HG02970 (cell line): ENCODE results near the gene JMY.

ENCODE experiments used
- ATAC-seq: cut with Tn5 transposase; IDR thresholded peaks from one replicate; pipeline ENCODE4 v1.9.1; 2021; ENCODE audit warnings: mild to moderate bottlenecking, moderate library complexity, moderate number of reproducible peaks; ENCODE audit not compliant: unreplicated experiment, low FRiP score

Gene JMY, protein sequence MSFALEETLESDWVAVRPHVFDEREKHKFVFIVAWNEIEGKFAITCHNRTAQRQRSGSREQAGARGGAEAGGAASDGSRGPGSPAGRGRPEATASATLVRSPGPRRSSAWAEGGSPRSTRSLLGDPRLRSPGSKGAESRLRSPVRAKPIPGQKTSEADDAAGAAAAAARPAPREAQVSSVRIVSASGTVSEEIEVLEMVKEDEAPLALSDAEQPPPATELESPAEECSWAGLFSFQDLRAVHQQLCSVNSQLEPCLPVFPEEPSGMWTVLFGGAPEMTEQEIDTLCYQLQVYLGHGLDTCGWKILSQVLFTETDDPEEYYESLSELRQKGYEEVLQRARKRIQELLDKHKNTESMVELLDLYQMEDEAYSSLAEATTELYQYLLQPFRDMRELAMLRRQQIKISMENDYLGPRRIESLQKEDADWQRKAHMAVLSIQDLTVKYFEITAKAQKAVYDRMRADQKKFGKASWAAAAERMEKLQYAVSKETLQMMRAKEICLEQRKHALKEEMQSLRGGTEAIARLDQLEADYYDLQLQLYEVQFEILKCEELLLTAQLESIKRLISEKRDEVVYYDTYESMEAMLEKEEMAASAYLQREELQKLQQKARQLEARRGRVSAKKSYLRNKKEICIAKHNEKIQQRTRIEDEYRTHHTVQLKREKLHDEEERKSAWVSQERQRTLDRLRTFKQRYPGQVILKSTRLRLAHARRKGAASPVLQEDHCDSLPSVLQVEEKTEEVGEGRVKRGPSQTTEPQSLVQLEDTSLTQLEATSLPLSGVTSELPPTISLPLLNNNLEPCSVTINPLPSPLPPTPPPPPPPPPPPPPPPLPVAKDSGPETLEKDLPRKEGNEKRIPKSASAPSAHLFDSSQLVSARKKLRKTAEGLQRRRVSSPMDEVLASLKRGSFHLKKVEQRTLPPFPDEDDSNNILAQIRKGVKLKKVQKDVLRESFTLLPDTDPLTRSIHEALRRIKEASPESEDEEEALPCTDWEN

DNA sequence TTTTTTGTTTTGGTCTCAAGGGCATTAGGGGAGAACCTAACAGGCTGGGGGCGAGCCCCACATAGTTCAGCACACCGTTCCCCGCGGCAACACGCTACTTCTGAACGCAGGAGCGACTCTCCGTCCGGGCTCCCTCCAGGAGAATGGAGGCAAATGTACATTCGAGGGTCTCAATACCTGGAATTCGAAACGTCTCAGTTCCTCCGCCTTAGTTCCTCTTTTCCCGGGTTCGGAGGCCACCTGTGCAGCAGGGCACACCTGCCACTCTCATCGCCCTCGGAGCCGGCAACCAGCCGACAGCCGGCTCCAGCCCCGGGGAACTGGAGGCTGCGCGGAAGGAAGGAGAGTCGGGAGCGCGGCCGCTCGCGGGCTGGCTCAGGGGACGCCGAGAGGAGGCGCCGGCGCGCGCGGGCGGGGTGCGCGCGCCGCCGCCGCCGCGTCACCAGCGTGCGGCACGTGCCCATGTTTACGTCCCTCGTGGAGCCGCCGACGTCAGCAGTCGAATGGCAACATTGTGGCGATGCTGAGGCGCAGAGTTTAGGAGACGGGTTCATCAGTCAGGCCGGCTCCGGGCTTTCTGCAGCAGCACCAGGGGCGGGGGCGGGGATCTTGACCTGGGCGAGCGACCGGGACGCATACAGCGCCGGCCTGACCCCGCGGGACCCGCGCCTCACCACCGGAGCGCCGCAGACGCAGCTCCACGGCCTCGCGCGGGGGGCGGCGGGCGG lies at the start of gene JMY:
JMY (plus strand) TSS at position 498 of the 728 bp plus-strand sequence. CDS start 520 bp downstream, outside the sequence.
- peak; percentile 64 for ATAC-seq

DNA sequence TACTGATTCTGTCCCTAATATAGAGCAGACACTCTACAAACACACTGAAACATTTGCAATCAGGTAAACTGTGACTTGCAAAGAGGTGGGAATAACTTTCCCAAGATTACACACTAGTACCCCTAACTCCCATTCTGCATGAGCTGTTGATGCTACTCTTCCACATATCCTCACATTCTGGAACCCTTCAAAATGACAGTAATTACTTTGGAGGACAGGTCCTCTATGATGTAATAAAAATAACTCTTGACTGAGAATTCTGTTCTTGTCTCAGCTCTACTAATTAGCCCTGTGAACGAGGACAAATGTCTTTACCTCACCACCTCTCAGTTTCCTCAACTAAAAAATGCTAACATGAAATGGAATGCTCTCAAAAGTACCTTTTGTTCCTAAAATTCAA lies 49.5 kb upstream of the JMY start:
- no peak for ATAC-seq

DNA sequence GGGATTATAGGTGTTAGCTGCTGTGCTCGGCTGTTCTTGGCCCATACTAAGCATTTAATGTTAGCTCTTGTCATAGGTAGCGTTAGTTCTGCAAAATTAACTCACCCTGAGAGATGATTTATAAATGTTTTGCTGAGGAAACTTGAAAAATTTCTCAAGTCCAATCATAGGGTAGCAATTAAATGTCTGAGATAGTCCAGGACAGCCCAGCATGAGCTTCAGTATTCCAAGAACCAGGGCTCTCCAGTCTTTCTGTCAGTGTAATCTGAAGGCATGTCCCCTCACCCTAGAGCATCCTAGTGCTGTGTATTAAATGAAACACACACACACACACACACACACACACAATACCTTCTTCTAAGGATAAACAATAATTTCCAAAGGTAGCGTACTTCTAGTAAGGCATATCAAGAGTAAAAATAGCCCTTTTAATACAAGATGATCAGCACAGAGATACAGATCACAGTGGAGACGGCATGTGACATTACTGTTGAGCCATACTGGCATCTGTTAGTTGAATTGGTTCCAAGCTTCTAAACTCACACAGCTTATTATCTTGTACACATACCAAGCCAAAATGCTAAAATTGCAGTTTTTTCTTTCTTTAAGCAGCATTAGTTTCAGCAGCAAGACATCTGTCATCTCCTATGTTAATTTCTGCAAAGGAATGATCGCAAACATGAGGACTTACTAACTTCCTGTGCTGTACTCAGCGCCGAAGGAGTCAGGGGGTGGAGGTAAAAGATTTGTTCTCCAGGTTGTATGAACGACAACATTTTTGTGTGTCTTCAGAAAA lies 46.3 kb upstream of the JMY start:
- ATAC-seq, result no peak

DNA sequence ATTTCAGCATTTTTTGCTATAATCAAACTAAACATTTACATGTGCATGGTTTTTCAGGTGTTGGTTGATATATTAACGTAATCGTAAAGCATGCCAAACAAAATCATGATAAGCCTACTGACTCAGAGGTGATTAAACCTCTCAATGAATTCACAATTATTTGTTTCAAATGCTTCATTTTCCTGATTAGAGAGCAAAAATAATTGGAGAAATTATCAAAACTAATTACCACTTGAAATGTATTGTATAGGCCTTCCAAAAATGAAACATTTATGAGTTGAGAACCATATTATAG lies 45.7 kb upstream of the JMY start:
- no peak for ATAC-seq

DNA sequence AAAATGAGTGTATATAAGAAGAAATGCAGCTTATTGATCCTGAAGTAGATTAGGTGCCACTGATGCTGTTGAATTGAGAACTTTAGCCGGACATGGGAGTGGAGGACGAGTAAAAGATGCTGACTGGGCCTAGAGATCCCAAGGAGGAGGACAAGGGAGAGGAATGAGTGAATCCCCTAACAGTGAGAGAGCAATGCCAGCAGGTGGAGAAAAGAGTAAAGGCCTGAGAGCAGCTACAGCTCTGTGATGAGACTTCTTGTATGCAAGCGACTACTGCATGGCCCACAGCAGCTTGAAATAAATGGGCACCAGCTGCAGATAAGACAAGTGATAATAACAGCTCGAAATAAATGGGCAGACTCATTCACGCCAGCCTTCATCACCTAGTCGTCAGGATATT lies 44.5 kb upstream of the JMY start:
- no peak for ATAC-seq

DNA sequence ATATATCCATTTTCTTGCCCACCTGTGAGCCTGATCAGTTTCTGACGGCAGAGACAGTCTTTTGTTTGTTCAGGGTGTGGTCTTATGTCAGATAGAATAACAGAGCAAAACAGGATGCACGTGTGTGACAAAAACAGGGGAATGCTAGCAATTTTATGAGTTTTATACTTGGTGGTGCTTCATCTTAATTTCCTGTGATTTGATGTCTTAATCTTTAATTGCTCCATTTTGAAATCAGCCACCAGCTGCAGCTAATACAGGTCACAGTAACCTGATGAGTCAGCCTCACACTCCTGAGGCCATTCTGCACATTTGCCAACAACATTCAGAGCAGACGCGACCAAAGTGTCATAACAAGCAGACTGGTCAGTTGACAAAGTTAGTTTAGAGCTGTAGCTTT lies 42.3 kb upstream of the JMY start:
- ATAC-seq, result no peak

DNA sequence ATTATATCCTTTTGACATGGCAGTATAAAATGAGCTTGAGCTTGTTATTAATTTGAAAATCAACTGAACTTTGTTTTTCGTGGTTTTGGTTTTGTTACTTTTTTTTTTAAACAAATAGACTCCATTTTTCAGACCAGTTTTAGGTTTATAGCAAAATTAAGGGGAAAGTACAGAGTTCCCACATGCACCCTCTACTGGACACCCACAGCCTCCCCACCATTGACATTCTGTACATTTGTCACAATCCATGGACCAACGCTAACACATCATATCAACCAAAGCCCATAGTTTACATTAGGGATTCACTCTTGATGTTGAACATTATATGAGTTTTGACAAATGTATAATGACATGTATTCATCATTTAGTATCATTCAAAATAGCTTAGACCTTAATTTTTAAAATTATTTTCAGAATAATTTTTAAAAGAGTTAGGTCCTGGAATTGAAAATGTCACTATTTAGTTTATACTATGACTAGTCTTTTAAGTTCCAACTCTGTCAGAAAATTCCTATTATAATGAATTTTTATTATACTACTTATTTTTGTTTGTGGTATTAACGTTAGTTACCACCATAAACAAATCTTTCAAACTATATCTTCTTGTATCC lies 35.3 kb upstream of the JMY start:
- no peak for ATAC-seq

DNA sequence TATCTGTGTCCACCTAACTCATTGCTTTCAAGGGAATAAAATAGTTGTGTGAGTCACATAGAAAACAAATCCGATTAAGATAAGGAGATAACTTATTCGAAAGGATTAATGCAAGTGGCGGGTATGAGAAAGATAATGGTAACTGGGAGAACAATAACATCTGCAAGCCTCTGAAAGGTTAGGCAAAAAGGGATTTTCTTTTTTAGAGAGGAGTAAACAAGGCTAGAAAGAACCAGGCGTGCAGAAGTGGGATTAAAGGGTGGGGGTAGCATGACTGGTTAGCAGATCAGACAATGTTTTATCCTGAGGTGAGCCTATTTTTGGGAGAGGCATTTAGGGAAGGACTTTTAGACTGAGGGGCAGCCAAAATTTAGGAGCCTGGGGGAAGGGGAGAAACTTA lies 34.7 kb upstream of the JMY start:
- ATAC-seq, result no peak

DNA sequence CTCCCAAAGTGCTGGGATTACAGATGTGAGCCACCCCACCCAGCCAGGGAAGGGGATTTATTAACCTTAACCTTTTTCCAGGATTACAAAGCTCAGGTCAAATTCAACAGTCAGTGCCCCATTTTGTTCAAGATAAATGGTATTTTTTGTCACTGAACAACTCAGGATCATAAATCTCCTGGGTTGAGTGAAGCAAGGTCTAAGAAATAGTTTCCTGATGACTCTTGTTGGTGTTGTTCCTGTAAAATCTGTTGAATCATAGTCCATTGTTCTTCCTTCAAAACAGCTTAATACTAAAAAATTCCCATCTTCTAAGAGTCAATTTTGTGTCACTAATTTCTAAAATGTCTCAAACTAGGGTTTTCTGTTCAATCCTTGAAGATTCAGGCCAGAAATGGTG lies 33.9 kb upstream of the JMY start:
- ATAC-seq, result no peak

DNA sequence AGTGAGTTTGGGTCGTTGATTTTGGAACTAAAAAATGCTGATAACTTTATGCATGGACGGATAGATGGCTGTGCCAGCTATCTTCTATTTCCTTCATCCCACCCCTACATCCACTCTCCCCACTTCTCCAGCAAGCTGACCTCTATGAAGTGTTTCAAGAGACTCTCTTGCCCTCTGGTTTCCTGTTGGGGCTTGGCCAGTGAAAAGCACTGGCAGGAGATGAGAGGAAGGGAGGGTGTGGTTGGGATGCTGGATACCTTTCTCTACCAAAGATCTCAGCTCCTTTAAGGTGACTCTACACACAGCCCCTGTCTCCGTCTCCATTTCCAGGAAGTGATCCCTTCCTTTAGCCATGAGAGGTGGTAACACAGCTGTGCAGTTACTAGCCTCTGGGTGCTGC lies 30.0 kb upstream of the JMY start:
- no peak for ATAC-seq

DNA sequence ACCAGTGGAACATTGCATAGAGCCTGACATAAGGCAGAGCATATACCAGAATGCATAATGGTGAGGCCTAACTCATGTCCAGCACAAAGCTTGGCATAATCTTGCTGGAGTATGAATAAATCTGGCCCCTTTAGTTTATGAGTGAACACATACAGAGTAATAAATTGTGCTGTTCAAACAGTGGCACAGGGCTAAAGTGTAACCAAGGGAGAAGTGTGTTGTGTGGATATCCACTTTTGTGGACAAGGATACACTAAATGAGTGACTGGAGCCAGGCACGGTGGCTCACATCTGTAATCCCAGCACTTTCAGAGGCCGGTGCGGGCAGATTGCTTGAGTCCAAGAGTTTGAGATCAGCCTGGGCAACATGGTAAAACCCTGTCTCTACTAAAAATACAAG lies 29.4 kb upstream of the JMY start:
- ATAC-seq, result no peak

DNA sequence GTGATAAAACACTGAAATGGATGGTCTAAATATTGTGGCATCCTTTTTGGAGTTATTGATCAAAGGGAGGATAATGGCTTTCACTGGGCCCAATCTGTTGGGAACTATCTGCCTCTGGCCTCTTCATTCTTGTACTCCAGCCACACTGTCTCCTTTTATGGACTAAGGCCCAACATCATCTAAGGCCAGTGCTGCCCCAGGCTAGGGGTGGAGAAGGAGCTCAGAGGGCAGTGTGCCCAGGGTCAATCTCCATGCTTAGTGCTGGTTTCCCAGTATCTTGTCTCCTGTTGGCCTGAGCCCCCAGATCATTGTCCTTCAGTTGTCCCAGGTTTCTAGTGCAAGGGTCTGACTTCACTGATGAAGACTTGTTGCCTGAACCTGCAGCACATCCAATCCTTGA lies 26.4 kb upstream of the JMY start:
- ATAC-seq, result no peak

DNA sequence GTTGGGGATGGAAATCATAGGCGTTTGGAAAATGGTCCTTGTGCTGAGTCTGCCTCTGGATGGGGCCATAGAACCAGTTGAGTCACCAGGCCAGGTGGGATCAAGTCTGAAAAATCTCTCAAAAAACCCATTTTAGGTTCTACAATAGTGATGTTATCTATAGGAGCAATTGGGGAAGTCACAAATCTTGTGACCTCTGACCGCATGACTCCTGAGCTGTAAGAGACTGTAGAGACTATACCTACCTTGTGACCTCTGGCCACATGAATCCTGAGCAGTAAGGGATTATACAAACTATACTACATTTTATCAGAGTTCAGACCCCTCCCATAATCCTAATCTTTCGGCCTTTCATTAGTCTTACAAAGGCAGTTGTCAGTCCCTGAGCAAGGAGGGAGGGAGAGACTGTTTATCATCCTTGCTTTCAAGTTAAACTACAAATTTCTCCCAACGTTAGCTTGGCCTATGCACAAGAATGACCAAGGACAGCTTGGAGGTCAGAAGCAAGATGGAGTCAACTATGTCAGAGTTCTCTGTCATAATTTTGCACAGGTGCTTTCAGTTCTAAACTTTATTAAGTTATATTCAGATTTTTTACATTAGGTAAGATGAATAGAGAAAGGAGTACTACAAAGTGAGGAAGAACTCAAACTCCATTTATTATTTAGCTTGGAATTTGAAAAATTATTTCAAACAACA lies 11.5 kb upstream of the JMY start:
- ATAC-seq, result no peak

DNA sequence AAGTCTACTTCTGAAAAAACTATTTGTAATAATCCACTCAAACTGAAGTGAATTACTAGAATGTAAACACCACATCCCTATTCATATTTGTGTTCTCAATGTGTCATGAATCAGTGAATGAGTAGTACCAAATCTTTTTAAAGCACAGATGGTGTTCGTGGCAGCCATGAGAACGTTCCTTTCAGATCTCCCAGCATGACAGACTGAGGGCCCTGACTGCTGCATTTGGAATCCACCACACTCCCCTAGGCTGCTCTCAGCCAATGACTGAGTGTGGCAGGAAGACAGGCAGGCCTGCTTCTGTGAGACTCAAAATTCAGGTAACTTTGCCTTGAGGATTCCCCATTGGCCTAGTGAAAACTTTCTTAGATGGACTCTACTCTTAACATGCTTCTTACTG lies 10.9 kb upstream of the JMY start:
- no peak for ATAC-seq

DNA sequence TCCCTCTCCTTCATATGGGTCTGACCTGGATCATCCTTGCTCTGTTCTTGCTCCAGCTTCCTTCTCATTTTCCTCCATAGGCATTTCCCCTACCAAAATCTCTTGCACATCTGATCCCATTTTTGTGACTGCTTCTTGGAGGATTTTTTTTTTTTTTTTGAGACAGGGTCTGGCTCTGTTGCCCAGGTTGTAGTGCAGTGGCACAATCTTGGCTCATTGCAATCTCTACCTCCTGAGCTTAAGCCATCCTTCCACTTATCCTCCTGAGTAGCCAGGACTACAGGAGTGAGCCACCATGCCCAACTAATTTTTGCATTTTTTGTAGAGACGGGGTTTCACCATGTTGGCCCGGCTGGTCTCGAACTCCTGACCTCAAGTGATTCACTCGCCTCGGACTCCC lies 10.5 kb upstream of the JMY start:
- no peak for ATAC-seq

DNA sequence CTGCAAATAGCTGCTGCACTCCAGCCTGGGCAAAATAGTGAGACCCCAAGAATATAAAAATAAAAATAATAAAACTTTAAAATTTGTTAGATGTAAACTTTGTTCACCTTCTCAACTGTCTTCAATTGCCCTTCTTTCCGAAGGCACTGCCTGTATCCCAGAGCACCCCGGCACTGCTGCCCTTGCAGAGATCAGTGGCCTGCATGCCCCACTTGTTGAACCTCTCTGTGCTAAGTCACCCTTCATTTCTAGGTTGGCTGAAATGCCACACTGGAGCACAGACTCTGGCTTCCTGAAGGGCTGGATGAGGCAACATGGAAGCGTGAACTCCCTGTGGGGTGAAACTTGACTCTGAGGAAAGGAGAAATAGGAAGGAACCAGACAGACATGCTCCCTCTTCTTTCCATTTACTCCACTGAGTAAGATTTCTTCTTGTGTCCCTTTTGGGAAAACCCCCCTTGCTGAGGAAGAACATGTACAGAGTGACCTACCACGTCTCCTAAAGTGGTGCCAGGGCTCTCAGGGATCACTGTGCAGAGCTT lies 8.4 kb upstream of the JMY start:
- ATAC-seq, result no peak

DNA sequence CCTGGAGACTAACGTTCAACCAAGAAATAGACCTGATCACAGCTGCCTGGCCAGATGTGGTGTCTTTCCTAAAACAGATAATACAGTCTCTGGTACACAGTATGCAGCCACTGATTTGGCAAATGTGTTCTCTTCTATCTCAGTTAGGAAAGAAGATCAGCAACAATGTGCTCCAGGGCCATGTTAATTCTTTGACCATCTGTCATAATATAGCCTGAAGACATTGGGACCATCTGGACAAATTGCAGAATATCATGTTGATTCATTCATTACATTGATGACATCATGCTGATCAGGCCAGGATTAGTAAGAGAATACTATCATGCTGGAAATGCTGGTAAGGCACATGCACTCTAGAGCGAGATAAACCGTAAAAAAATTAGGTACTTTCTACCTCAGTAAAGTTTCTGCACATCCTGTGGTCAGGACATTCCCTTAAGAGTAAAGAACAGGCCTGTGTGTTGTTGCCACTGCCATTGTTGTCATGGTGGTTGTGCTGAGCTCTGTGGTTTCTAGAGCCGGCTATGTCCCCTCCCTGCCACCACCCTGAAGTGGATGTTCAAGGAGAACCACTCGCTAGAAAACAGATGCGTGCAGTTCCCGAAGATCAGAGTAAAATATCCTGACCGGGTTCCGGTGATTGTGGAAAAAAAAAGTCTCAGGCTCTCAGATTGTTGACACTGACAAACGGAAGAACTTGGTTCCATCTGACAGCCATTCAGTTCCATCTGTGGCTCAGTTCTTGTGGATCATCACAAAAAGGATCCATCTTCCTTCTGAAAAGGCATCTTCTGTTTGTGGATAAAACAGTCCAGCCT lies 6.4 kb upstream of the JMY start:
- ATAC-seq, result no peak

DNA sequence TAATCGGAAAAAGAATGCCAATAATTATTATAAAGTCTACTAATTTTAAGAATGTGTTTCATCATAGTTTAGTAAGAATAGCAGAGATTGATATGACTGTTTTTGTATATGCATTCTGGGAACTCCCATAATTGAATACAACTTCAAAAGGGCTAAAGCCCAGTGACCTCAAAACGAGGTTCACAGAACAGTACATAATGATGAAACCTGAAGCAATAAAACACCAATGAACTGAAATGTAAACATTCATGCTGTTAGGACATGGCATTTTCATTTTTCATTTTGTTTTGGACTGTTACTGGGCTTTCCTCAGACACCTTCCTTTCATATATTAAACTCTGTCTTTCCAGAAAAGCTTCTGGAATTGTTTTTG lies 684 bp upstream of the JMY start:
- ATAC-seq, result peak; percentile 1
